GM12878 (cell line): Measurements from ENCODE around the gene FUCA2.
A peak's percentile ranks its signal among the peaks of the same experiment; 100 is the strongest.

Source experiments
- BMI1 ChIP-seq: fragments of 450-650 bp; IDR thresholded peaks from 2 replicates; pipeline ENCODE4 v1.6.1; 2016; ENCODE audit warnings: mild to moderate bottlenecking, moderate library complexity, borderline replicate concordance
- EZH2 ChIP-seq: IDR thresholded peaks from 2 replicates; pipeline ENCODE4 v1.6.1; 2012; ENCODE audit warnings: low read depth, mild to moderate bottlenecking, control low read depth, inconsistent platforms, low read length, borderline replicate concordance; ENCODE audit not compliant: control insufficient read depth
- MYC ChIP-seq: IDR thresholded peaks from 2 replicates; pipeline ENCODE4 v1.6.1; 2011; ENCODE audit warnings: mild to moderate bottlenecking, low read length, moderate library complexity, inconsistent platforms; ENCODE audit not compliant: insufficient read depth, insufficient replicate concordance, insufficient read length, severe bottlenecking
- NFYB ChIP-seq: IDR thresholded peaks from 2 replicates; pipeline ENCODE4 v1.6.1; 2011; ENCODE audit warnings: low read depth, mild to moderate bottlenecking, low read length, improper control_type of control experiment, moderate library complexity; ENCODE audit not compliant: insufficient read depth
- USF2 ChIP-seq: IDR thresholded peaks from 2 replicates; pipeline ENCODE4 v1.6.1; 2011; ENCODE audit warnings: low read depth, low read length, improper control_type of control experiment, borderline replicate concordance
- ZNF274 ChIP-seq: IDR thresholded peaks from one replicate; pipeline ENCODE4 v1.8.0; 2011; ENCODE audit not compliant: insufficient read length, insufficient read depth
- TF ChIP-seq, protein P1 (sequence below): fragments of 450-650 bp; IDR thresholded peaks from 2 replicates; pipeline ENCODE4 v1.6.1; 2017; ENCODE audit warnings: mild to moderate bottlenecking
- TF ChIP-seq, protein P2 (sequence below): fragments of 150-350 bp; IDR thresholded peaks from 2 replicates; pipeline ENCODE4 v1.6.1; 2016; ENCODE audit warnings: low read depth, low read length

GRCh38 chr6:143450453-143451371 is 60.8 kb downstream of the FUCA2 start, which contains the start of the genes ADAT2 and PEX3:
- TF ChIP-seq EZH2: no peak
- peak; percentile 78 for TF ChIP-seq MYC
- TF ChIP-seq USF2: no peak
- TF ChIP-seq, protein P1, sequence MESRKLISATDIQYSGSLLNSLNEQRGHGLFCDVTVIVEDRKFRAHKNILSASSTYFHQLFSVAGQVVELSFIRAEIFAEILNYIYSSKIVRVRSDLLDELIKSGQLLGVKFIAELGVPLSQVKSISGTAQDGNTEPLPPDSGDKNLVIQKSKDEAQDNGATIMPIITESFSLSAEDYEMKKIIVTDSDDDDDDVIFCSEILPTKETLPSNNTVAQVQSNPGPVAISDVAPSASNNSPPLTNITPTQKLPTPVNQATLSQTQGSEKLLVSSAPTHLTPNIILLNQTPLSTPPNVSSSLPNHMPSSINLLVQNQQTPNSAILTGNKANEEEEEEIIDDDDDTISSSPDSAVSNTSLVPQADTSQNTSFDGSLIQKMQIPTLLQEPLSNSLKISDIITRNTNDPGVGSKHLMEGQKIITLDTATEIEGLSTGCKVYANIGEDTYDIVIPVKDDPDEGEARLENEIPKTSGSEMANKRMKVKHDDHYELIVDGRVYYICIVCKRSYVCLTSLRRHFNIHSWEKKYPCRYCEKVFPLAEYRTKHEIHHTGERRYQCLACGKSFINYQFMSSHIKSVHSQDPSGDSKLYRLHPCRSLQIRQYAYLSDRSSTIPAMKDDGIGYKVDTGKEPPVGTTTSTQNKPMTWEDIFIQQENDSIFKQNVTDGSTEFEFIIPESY: no peak
- TF ChIP-seq BMI1: no peak
- TF ChIP-seq, protein P2, sequence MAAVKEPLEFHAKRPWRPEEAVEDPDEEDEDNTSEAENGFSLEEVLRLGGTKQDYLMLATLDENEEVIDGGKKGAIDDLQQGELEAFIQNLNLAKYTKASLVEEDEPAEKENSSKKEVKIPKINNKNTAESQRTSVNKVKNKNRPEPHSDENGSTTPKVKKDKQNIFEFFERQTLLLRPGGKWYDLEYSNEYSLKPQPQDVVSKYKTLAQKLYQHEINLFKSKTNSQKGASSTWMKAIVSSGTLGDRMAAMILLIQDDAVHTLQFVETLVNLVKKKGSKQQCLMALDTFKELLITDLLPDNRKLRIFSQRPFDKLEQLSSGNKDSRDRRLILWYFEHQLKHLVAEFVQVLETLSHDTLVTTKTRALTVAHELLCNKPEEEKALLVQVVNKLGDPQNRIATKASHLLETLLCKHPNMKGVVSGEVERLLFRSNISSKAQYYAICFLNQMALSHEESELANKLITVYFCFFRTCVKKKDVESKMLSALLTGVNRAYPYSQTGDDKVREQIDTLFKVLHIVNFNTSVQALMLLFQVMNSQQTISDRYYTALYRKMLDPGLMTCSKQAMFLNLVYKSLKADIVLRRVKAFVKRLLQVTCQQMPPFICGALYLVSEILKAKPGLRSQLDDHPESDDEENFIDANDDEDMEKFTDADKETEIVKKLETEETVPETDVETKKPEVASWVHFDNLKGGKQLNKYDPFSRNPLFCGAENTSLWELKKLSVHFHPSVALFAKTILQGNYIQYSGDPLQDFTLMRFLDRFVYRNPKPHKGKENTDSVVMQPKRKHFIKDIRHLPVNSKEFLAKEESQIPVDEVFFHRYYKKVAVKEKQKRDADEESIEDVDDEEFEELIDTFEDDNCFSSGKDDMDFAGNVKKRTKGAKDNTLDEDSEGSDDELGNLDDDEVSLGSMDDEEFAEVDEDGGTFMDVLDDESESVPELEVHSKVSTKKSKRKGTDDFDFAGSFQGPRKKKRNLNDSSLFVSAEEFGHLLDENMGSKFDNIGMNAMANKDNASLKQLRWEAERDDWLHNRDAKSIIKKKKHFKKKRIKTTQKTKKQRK: peak; percentile 35; the same call in 1 of the 2 replicates
- TF ChIP-seq NFYB: peak; percentile 71; the same call in 1 of the 2 replicates
- no peak for TF ChIP-seq ZNF274
